IMR-90 (cell line): Measurements from ENCODE around the gene RBM23. TPM values are rescaled to one million over a fixed set of nuclear protein-coding genes. Genes with fewer than 3 reads are reported as not detected.

Experiments
- ATAC-seq: fragments of 200-7000 bp; cut with Tn5 transposase; 2 replicates; pipeline ENCODE4 v1.9.1; 2020; ENCODE audit warnings: low read depth, mild to moderate bottlenecking, moderate library complexity
- BruUV-seq: library from RNA; stranded (reverse); fragments of 400-500 nt; replicated peaks from 2 replicates; lab custom pipeline; 2021; lab: Mats Ljungman, UMichigan
- CTCF ChIA-PET: fragments of 300-600 bp; formaldehyde crosslinking; extraction: SDS; loops from one replicate; lab custom pipeline; 2021; ENCODE audit warnings: antibody characterized with exemption; lab: Yijun Ruan, JAX
- POLR2A ChIA-PET: fragments of 300-600 bp; sonication (Branson Sonifier 250); formaldehyde crosslinking; loops from one replicate; lab custom pipeline; 2022; ENCODE audit warnings: antibody characterized with exemption; ENCODE audit not compliant: unreplicated experiment; lab: Charles Lee
- DNase-seq: peaks from one replicate; pipeline ENCODE4 v3.0.0; 2013
- H2AFZ ChIP-seq: replicated peaks from 2 replicates; pipeline ENCODE3; 2013; ENCODE audit warnings: low read length, mild to moderate bottlenecking; ENCODE audit not compliant: poor library complexity
- H2AK5ac ChIP-seq: 2 replicates; pipeline ENCODE4 v1.6.1; 2013; ENCODE audit warnings: low read depth, low read length, inconsistent platforms
- H2AK9ac ChIP-seq: replicated peaks from 2 replicates; pipeline ENCODE3; 2013; ENCODE audit warnings: mild to moderate bottlenecking, low read depth, low read length, moderate library complexity; ENCODE audit not compliant: poor library complexity
- H2BK120ac ChIP-seq: 2 replicates; pipeline ENCODE4 v1.6.1; 2013; ENCODE audit warnings: low read depth, low read length, inconsistent platforms
- H2BK15ac ChIP-seq: 3 replicates; pipeline ENCODE4 v1.6.1; 2013; ENCODE audit warnings: low read depth, low read length, inconsistent platforms
- H2BK20ac ChIP-seq: 2 replicates; pipeline ENCODE4 v1.6.1; 2013; ENCODE audit warnings: low read depth, mild to moderate bottlenecking, inconsistent platforms, low read length, moderate library complexity
- H2BK5ac ChIP-seq: 2 replicates; pipeline ENCODE4 v1.6.1; 2013; ENCODE audit warnings: mild to moderate bottlenecking, low read depth, low read length, inconsistent platforms; ENCODE audit not compliant: poor library complexity, severe bottlenecking
- H3K14ac ChIP-seq: replicated peaks from 2 replicates; pipeline ENCODE4 v1.6.1; 2013; ENCODE audit warnings: low read depth, low read length, inconsistent platforms
- H3K18ac ChIP-seq: 2 replicates; pipeline ENCODE4 v1.6.1; 2013; ENCODE audit warnings: low read depth, low read length, control low read depth
- H3K23ac ChIP-seq: 2 replicates; pipeline ENCODE4 v1.6.1; 2013; ENCODE audit warnings: low read depth, low read length, inconsistent platforms
- H3K27ac ChIP-seq: 2 replicates; pipeline ENCODE4 v1.5.1; 2013; ENCODE audit warnings: mild to moderate bottlenecking, control low read depth, low read length; ENCODE audit not compliant: insufficient read depth
- H3K27me3 ChIP-seq: 2 replicates; pipeline ENCODE4 v1.6.1; 2013; ENCODE audit warnings: low read length; ENCODE audit not compliant: control insufficient read depth, insufficient read depth
- H3K36me3 ChIP-seq: 2 replicates; pipeline ENCODE4 v1.6.1; 2013; ENCODE audit warnings: low read length, mixed read lengths; ENCODE audit not compliant: control insufficient read depth, insufficient read depth
- H3K4ac ChIP-seq: 2 replicates; pipeline ENCODE4 v1.6.1; 2013; ENCODE audit warnings: low read depth, low read length, inconsistent platforms
- H3K4me1 ChIP-seq: 2 replicates; pipeline ENCODE4 v1.6.1; 2013; ENCODE audit warnings: low read length, mixed read lengths; ENCODE audit not compliant: control insufficient read depth, insufficient read depth
- H3K4me2 ChIP-seq: 2 replicates; pipeline ENCODE4 v1.6.1; 2013; ENCODE audit warnings: low read depth, mild to moderate bottlenecking, control low read depth, low read length, moderate library complexity
- H3K4me3 ChIP-seq: 2 replicates; pipeline ENCODE4 v1.5.1; 2013; ENCODE audit warnings: low read depth, mild to moderate bottlenecking, control low read depth, low read length, moderate library complexity; ENCODE audit not compliant: insufficient read depth
- H3K56ac ChIP-seq: 2 replicates; pipeline ENCODE4 v1.6.1; 2013; ENCODE audit warnings: low read length, inconsistent platforms; ENCODE audit not compliant: insufficient read depth; ENCODE audit errors: extremely low read depth
- H3K79me1 ChIP-seq, 2 experiments: 2 replicates each; pipeline ENCODE4 v1.6.1; 2013; ENCODE audit warnings: low read length in 2 of 2, inconsistent platforms in 1 of 2, low read depth in 1 of 2
- H3K9ac ChIP-seq: 2 replicates; pipeline ENCODE4 v1.6.1; 2013; ENCODE audit warnings: low read depth, low read length, control low read depth
- H3K9me1 ChIP-seq: 2 replicates; pipeline ENCODE4 v1.6.1; 2013; ENCODE audit warnings: low read length, inconsistent platforms; ENCODE audit not compliant: insufficient read depth
- H3K9me3 ChIP-seq: 2 replicates; pipeline ENCODE4 v1.6.1; 2013; ENCODE audit warnings: low read length; ENCODE audit not compliant: control insufficient read depth, insufficient read depth
- H4K20me1 ChIP-seq: 2 replicates; pipeline ENCODE4 v1.6.1; 2013; ENCODE audit warnings: low read length, inconsistent platforms; ENCODE audit not compliant: insufficient read depth
- H4K5ac ChIP-seq: 2 replicates; pipeline ENCODE4 v1.6.1; 2013; ENCODE audit warnings: mild to moderate bottlenecking, low read depth, low read length, control low read depth
- H4K8ac ChIP-seq, 2 experiments: 2 replicates each; pipeline ENCODE4 v1.6.1; 2013; ENCODE audit warnings: low read depth in 2 of 2, low read length in 2 of 2, control low read depth in 1 of 2, inconsistent platforms in 1 of 2
- H4K91ac ChIP-seq: 2 replicates; pipeline ENCODE4 v1.6.1; 2013; ENCODE audit warnings: low read depth, low read length, inconsistent platforms; ENCODE audit not compliant: insufficient read depth
- CTCF ChIP-seq: conservative IDR thresholded peaks from 2 replicates; pipeline ENCODE4 v1.5.1; 2012; ENCODE audit warnings: mild to moderate bottlenecking, low read depth, low read length, improper control_type of control experiment
- FOS ChIP-seq: fragments of 150-350 bp; IDR thresholded peaks from 2 replicates; pipeline ENCODE4 v1.6.1; 2016; ENCODE audit warnings: low read depth, low read length
- MAFK ChIP-seq: IDR thresholded peaks from 2 replicates; pipeline ENCODE4 v1.6.1; 2012; ENCODE audit warnings: low read depth, low read length, improper control_type of control experiment
- MAZ ChIP-seq: IDR thresholded peaks from 2 replicates; pipeline ENCODE4 v1.6.1; 2012; ENCODE audit warnings: low read depth, mild to moderate bottlenecking, low read length, improper control_type of control experiment, moderate library complexity, borderline replicate concordance
- MXI1 ChIP-seq: IDR thresholded peaks from 2 replicates; pipeline ENCODE4 v1.6.1; 2012; ENCODE audit warnings: low read depth, mild to moderate bottlenecking, low read length, moderate library complexity, borderline replicate concordance
- NFE2L2 ChIP-seq: fragments of 150-350 bp; IDR thresholded peaks from 2 replicates; pipeline ENCODE4 v1.6.1; 2016; ENCODE audit warnings: low read depth, mild to moderate bottlenecking, low read length
- POLR2A ChIP-seq: IDR thresholded peaks from 2 replicates; pipeline ENCODE4 v1.6.1; 2012; ENCODE audit warnings: mild to moderate bottlenecking, low read depth, low read length
- RCOR1 ChIP-seq: IDR thresholded peaks from 2 replicates; pipeline ENCODE4 v1.6.1; 2012; ENCODE audit warnings: mild to moderate bottlenecking, low read length, improper control_type of control experiment; ENCODE audit not compliant: insufficient replicate concordance
- RFX5 ChIP-seq: IDR thresholded peaks from 2 replicates; pipeline ENCODE4 v1.8.0; 2012; ENCODE audit warnings: low read depth, mild to moderate bottlenecking, low read length, moderate library complexity
- SMC3 ChIP-seq: fragments of 150-350 bp; IDR thresholded peaks from 2 replicates; pipeline ENCODE4 v1.6.1; 2016; ENCODE audit warnings: low read depth, mild to moderate bottlenecking, antibody characterized with exemption, low read length, moderate library complexity
- WGBS, 2 experiments: methylation state at CpG; one replicate each; pipeline versions ENCODE4 v1.1.5 to v1.1.7; 2013; ENCODE audit warnings: missing lambda C conversion rate in 2 of 2; ENCODE audit not compliant: insufficient read length in 1 of 2; ENCODE audit errors: extremely low coverage in 2 of 2; 5-methylcytosine and 5-hydroxymethylcytosine counted together
- dilution Hi-C: fragments of 300-500 bp; cut with HindIII; formaldehyde crosslinking; loops from one replicate; pipeline ENCODE4 v1.14.3; 2018; ENCODE audit warnings: low sequenced_read_pairs; ENCODE audit not compliant: unreplicated experiment
- in situ Hi-C: fragments of 300-500 bp; cut with MboI; formaldehyde crosslinking; loops from 3 replicates; pipeline ENCODE4 v1.14.3; 2019; ENCODE audit warnings: low sequenced_read_pairs, inconsistent platforms, mixed read lengths
- intact Hi-C: fragments of 100-400 bp; cut with micrococcal nuclease; formaldehyde crosslinking; loops from 2 replicates; pipeline ENCODE4 v1.10.0; 2022
- polyA plus RNA-seq, 3 experiments: library from polyadenylated mRNA; depleted of rRNA; stranded (reverse); fragments of >200 nt; gene quantifications; 2 replicates each; pipeline ENCODE4 v1.2.3, GENCODE V29; 2012; ENCODE audit warnings: low replicate concordance in 1 of 3
- total RNA-seq: library from RNA; depleted of rRNA; stranded (reverse); fragments of >200 nt; gene quantifications from 2 replicates; pipeline ENCODE4 v1.2.3, GENCODE V29; 2012
- TF ChIP-seq, protein P1 (sequence below): fragments of 150-350 bp; IDR thresholded peaks from 2 replicates; pipeline ENCODE4 v1.6.1; 2016; ENCODE audit warnings: low read depth, mild to moderate bottlenecking, low read length, moderate library complexity, borderline replicate concordance
- TF ChIP-seq, protein P2 (sequence below): fragments of 150-350 bp; IDR thresholded peaks from 2 replicates; pipeline ENCODE4 v1.6.1; 2017; ENCODE audit warnings: mild to moderate bottlenecking, antibody characterized with exemption, low read length, low read depth

The RBM23 gene
- total and polyA plus RNA-seq, 2 of the 4 experiments (the other 2 are of a cell fraction), result 44.7 to 375 TPM

- peak overlapping the region; percentile 87 for H3K14ac ChIP-seq
- H3K27ac ChIP-seq, result peak overlapping the region; percentile 84
- peaks cover 3% of the 10 kb centered on the region; the same call in 1 of the 2 replicates for H3K4me1 ChIP-seq
- no peak overlapping the region for H2BK20ac ChIP-seq
- H3K79me1 ChIP-seq, result peaks cover 20 to 32% of the 10 kb centered on the region in 2 experiments; a peak in 3 of 4 replicates
- peak overlapping the region; percentile 90 for H3K4me2 ChIP-seq
- ChIA-PET POLR2A (interaction anchor here (0.7 kb wide), 1 partner anchor 671 kb away, joined by 3 read pairs; no protein-coding TSS in a partner anchor), CTCF (interaction anchor here (0.6 to 1.9 kb wide), 14 partner anchors 9 to 322 kb away, joined by 3 to 10 read pairs (median 4); partner anchors contain the start of gene REM2)
- in situ Hi-C loops, result loop anchor here (25.0 kb wide), 1 partner anchor 485 kb away; no protein-coding TSS in a partner anchor
- H2BK15ac ChIP-seq, result no peak overlapping the region
- peak overlapping the region; percentile 75 for H3K4ac ChIP-seq
- peak overlapping the region; percentile 64 for H3K23ac ChIP-seq
- dilution Hi-C loops, result no loop called here
- H4K5ac ChIP-seq, result peak overlapping the region; percentile 33
- ATAC-seq, result peak; percentile 63
- H3K27me3 ChIP-seq, result no peaks in the 10 kb centered on the region
- peak overlapping the region; percentile 19 for H3K18ac ChIP-seq
- H3K56ac ChIP-seq, result peak overlapping the region; percentile 84
- H3K9me3 ChIP-seq, result no peaks in the 10 kb centered on the region
- intact Hi-C loops, result loop anchor here (1.0 to 5.0 kb wide), 4 partner anchors 15 to 110 kb away; partner anchors contain the start of gene AJUBA
- peak overlapping the region; percentile 33; the same call in 1 of the 2 replicates for H2BK120ac ChIP-seq
- H4K8ac ChIP-seq, result peak overlapping the region in 1 of 2 experiments; percentile 65; a peak in 2 of 4 replicates
- 0 out of 2 replicates have a peak, but pooled peaks cover 3% of the 10 kb centered on the region for H3K9me1 ChIP-seq
- H2AK5ac ChIP-seq, result peak overlapping the region; percentile 41
- H4K20me1 ChIP-seq, result peaks cover 9% of the 10 kb centered on the region
- WGBS, 2 experiments, result 0% methylated on average over 23 of the region's 45 CpGs; no CpG with 5 or more reads in 1 of the 2 experiments
- H2BK5ac ChIP-seq, result peak overlapping the region; percentile 84
- H4K91ac ChIP-seq, result peak overlapping the region; percentile 66
- no TSS peak for BruUV-seq
- H3K4me3 ChIP-seq, result peak overlapping the region; percentile 79
- peak overlapping the region; percentile 92 for H3K9ac ChIP-seq
- DNase-seq, result peak; percentile 81
- peak overlapping the region; percentile 92 for H2AFZ ChIP-seq
- peaks cover 30% of the 10 kb centered on the region for H3K36me3 ChIP-seq
- H2AK9ac ChIP-seq, result peak overlapping the region; percentile 97
- TF ChIP-seq, protein P1, sequence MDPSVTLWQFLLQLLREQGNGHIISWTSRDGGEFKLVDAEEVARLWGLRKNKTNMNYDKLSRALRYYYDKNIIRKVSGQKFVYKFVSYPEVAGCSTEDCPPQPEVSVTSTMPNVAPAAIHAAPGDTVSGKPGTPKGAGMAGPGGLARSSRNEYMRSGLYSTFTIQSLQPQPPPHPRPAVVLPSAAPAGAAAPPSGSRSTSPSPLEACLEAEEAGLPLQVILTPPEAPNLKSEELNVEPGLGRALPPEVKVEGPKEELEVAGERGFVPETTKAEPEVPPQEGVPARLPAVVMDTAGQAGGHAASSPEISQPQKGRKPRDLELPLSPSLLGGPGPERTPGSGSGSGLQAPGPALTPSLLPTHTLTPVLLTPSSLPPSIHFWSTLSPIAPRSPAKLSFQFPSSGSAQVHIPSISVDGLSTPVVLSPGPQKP, result no peak
- TF ChIP-seq SMC3, result peak; percentile 48
- no peak for TF ChIP-seq POLR2A
- TF ChIP-seq RCOR1, result no peak
- TF ChIP-seq MAZ, result peak; percentile 19; the same call in 1 of the 2 replicates
- TF ChIP-seq FOS, result no peak
- TF ChIP-seq MAFK, result no peak
- TF ChIP-seq RFX5, result no peak
- peak; percentile 55; the same call in 1 of the 2 replicates for TF ChIP-seq NFE2L2
- peak; percentile 91 for TF ChIP-seq CTCF
- TF ChIP-seq, protein P2, sequence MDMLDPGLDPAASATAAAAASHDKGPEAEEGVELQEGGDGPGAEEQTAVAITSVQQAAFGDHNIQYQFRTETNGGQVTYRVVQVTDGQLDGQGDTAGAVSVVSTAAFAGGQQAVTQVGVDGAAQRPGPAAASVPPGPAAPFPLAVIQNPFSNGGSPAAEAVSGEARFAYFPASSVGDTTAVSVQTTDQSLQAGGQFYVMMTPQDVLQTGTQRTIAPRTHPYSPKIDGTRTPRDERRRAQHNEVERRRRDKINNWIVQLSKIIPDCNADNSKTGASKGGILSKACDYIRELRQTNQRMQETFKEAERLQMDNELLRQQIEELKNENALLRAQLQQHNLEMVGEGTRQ, result no peak
- TF ChIP-seq MXI1, result peak; percentile 27; the same call in 1 of the 2 replicates
These were observed 46.7 kb downstream of the RBM23 start for GRCh38 chr14:22872033-22872832.
